ENCODE measurements around the gene SLC4A5.
"Not testable (repeated sequence)": the region's sequence is repeated elsewhere in the genome, so short reads cannot be mapped to it uniquely, and the experiment has no call there.

The SLC4A5 gene

DNA sequence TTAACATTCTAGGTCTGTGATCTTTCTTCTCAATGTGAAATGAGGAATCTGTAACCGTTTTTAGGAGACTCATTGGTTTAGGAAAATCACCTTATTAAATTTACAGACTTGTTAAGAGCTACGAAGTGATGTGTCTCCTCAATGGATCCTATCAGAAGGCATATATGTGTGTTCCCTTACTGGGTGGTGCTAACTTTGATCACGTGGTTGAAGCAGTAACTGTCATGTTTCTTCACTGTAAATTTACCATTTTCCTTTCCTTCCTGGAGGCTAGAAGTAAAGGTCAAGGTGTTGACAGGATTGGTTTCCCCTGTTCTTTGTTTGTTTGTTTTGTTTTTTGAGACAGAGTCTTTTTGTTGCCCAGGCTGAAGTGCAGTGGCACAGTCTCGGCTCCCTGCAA lies 146.2 kb downstream of the SLC4A5 start:
- DNase-seq, result no peak

DNA sequence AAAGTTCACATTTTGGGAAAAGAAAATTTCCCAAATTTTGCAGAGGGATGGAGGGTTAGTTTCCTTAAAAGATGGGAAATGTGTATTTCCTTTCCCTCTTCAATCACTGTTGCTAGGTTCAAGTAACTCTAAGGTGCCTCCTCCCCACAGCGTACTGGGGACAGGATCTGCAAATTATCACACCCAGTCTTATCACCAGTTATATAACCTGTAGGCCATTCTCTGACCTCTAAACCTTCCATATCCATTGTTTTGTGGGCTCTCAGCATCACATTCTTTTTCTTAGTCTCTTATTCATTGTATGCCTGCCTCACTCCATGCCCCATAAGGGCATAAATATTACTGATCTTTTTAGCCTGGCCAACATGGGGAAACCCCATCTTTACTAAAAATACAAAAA lies 148.4 kb downstream of the SLC4A5 start:
- no peak for DNase-seq

DNA sequence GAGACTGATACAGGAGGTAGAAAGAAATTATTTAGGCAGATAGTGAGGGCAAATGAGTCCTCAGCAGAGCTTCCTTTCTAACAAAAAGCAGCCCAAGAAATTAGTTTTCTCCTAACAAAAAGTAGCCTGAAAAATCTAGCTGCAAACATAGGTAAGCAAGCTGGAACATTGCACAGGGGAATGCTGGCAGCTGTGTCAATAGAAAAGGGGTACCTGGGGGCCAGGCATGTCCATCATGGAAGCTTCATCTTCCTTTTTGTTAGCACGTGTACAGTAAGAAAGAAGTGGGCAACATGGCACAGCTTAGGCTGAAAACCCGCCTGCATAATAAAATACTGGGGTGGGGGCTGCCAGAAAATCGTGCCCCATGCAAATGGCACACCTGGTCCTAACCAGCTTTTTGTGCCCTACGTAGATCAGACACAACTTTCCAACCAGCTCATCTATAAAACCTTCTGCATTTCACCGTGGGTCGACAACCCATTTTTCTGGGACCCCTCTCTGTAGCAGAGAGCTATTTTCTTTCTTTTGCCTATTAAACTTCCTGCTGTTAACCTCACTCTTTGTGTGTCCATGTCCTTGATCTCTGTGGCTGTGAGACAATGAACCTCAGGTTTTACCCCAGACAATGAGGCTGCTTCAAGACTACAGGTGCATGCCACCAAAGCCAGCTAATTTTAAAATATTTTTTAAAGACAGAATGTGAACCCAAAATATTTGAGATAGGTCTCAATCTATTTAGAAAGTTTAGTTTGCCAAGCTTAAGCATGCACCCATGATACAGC lies 151.4 kb downstream of the SLC4A5 start:
- DNase-seq, result no peak

DNA sequence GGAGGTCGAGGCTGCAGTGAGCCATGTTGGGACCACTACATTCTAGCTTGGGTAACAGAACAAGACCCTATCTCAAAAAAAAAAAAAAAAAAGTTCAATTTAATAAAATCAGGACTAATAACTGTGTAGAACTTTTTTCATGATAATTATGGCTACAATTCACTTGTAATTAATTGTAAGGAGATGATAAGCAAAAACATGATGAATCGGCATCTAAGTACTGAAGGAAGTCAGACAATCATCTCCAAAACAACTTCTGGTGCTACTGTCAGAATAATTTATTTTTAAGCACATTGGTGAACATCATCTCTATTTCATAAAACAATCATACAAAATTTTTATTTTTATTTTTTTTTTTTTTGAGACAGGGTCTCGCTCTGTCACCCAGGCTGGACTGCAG lies 154.5 kb downstream of the SLC4A5 start:
- DNase-seq, result peak in 1 of 3 donors; percentile 17

DNA sequence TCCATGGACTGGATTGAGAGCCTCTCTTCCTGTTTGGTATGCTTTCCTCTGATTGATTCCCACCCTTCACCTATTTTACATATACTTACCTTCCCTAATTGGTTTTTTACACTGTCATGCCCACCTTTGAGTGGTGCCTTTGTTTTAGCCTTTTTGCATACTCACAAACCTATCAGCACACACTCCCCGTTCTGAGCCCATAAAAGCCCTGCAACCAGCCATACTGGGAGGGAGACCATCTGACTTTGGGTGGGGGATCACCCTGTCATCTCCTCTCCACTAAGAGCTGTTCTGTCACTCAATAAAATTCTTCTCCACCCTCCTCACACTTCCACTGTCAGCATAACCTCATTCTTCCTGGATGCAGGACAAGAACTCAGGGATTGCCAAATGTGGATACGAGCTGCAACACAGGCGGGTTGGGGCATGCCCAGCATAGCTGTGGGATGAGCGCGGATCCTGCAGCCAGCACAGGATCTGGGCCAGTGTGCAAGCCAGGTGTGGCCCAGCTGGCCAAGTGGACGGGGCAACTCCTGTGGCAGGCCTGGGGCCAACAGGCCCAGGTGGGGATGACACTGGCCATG lies 155.1 kb downstream of the SLC4A5 start:
- DNase-seq, result peak in 1 of 3 donors; percentile 17

DNA sequence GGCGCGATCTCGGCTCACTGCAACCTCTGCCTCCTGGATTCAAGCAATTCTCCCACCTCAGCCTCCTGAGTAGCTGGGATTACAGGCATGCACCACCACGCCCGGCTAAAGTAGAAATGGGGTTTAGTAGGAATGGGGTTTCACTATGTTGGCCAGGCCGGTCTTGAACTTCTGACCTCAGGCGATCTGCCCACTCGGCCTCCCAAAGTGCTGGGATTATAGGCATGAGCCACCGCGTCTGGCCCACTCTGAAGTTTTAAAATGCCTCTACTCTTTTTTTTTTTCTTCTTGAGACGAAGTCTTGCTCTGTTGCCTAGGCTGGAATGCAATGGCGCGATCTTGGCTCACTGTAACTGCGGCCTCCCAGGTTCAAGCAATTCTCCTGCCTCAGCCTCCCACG lies 156.5 kb downstream of the SLC4A5 start:
- not testable (repeated sequence) for DNase-seq

DNA sequence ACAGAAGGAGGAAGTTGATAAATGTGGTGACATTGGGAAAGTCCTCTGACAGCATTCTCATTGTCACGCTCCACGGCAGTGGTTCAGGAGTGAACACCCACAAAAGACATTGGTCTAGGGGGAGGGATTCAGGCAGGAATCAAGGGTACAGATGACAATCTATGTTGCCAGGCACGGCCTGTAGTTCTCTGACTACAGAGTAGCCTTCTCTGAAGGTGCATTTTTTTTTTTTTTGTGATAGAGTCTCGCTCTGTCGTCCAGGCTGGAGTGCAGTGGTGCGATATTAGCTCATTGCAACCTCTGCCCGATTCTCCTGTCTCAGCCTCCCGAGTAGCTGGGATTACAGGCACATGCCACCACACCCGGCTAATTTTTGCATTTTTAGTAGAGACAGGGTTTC lies 157.2 kb downstream of the SLC4A5 start:
- peak; percentile 91 to 99 (median 97) for DNase-seq

DNA sequence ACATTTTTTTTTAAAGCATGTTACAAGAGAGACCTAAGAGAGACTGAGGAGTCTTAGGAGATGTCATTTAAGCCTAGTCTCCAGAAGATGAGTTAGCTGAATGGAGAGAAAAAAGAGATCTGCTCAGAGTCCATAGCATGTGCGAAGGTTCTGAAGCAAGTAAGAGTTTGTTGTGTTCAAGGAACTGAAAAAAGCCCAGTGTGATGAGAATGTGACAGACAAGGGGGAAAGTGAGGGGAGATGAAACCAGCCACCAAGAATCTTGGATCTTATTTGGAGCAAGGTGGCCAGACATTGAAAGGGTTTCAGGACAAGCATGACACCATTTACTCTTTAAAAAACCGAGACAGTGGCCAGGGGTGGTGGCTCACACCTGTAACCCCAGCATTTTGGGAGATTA lies 159.3 kb downstream of the SLC4A5 start:
- DNase-seq, result no peak

DNA sequence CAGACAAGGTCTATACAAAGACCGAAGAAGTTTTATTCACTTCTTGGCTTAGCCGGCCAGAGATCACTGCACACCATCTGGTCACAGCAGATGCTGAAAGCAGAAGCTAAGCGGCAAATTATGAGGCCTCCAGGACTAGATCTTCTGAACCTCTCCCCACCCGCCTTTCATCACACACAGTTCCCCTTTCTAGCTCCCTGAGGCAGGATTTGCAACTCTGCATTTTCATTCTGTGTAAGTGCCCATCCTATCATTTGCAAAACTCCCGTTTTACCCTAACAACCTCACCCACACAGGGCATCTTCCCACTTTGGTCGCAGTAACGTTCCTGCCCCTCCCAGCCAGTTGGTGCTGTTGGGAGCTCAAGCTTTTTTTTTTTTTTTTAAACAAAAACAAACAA lies 161.5 kb downstream of the SLC4A5 start:
- DNase-seq, result peak; percentile 93 to 98 (median 96)

DNA sequence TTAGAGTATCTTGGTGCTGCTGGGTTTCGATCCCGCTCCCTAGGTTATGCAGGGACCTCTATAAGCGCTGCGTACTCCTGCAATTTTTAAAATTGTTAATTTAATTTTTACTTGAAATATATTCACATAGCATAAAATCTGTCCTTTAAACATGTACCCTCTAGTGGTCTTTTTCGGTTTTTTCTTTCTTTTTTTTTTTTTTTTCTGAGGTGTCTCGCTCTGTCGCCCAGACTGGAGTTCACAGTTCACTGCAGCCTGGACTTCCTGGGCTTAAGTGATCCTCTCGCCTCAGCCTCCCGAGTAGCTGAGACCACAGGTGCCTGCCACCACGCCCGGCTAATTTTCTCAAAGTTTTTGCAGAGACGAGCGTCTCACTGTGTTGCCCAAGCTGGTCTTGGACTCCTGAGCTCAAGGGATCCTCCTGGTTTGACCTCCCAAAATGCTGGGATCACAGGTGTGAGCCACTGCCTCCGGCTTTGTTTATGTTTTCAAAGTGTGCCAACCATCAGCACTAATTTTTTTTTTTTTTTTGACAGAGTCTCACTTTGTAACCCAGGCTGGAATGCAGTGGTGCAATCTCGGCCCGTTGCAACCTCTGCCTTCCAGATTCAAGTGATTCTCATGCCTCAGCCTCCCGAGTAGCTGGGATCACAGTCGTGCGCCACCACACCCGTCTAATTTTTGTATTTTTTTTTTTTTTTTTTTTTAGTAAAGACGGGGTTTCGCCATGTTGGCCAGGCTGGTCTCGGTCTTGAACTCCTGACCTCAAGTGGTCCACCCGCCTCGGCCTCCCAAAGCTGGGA lies 164.0 kb downstream of the SLC4A5 start:
- no peak for DNase-seq

DNA sequence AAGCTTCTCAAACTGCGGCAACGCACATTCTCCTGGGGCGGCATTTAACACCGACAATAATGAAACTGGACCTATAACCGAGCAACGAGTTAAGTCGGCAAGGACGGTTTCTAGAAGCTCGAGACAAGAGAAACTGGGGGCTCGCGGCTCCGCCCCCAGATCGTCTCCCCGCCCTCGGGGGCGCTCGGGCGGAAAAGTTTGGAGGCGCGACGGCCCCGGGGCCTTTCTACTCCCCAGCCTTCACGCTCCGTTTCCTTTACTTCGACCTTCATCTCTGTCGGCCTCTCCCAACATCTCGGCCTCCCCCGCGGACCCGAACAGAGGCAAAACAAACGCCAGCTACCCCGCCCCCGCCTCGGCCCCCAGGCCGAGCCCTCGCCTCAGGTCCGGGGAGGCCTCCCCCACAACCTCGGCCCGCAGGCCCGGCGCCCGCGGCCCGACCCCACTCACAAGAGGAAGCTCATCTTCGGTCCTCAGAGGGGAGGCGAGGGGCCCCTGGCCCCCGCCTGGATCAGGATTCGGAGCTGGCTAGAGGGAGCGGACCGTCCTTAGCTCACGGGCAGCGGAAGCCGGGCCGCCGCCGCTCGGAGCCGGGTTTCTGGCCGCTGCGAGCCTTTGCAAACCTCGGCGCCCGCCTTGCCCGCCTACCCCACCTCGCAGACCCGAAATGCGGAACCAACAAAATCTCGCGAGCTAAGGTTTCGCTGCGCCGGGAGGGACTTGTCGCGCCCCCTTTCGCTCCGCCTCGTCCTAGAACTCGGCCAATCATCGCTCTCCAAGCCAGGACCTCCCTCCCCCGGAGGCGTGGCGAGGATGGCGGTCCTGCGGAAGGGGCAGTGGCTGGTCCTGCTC lies 164.8 kb downstream of the SLC4A5 start, which contains the start of gene MOB1A:
MOB1A (minus strand) TSS at position 669 of the 852 bp plus-strand sequence; CDS start at position 464, 205 bp downstream.
- peak; percentile 99 to 100 (median 100) for DNase-seq

DNA sequence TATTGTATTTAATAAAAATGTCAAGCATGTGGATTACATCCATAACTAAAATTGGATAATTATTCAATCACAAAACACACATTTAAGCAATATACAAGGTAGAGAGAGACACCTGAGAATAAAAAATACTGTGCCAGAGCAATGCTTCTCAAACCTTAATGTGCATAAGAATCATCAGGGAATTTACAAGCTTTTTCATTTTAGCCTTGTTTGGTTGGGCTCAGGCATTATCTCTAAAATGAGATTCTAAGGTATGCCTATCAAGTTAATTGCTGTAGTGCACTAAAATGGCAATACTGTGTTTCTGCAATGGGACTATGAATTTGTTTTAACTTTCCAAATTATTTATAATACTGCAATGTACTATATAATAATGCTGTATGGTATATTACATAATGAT lies 165.5 kb downstream of the SLC4A5 start:
- DNase-seq, result no peak

DNA sequence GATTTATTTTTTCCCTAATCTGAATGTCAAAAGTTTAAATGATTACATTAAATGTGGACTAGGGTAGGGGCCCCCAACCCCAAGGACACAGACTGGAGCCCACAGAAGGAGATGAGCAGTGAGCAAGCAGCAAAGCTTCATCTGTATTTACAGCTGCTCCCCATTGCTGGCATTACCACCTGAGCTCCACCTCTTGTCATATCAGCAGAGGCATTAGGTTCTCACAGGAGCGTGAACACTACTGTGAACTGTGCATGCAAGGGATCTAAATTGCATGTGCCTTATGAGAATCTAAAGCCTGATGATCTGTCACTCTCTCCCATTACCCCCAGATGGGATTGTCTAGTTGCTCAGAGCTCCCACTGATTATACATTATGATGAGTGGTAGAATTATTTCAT lies 168.3 kb downstream of the SLC4A5 start:
- no peak for DNase-seq

DNA sequence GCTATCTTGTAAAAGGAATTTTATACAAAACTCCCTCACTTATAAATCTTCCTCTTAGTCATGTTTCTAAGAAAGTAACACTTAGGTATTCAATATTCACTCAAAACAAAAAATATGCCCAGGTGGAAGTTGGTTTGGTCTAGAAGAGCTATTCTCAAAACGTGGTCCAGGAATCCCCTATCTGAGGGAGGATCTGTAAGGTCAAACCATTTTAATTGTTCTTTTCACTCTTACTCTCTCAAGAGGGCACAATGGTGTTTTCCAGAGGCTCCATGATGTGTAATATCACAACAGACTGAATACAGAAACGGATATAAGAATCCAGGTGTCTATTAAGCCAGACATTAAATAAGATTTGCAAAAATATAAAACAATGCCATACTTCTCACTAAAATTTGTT lies 174.5 kb downstream of the SLC4A5 start:
- no peak for DNase-seq

Measured in suppressor macrophage treated with lipopolysaccharide for 1 hour (primary cell).